Fibroblast of peridontal ligament (primary cell): ENCODE results near the gene WFDC6.

Experiments
- DNase-seq: peaks from one replicate; pipeline ENCODE4 v3.0.0-alpha.2; 2010; ENCODE audit errors: extremely low read depth

WFDC6 gene

GRCh38 chr20:45515147-45515913 lies 24.0 kb downstream of the WFDC6 start, which contains the start of gene SPINT3:
SPINT3 (minus strand) TSS chr20:45515622; CDS start chr20:45515608, 14 bp downstream.
- DNase-seq = no peak

- DNase-seq = peak; percentile 5
Observed at GRCh38 chr20:45510242-45510862, 28.9 kb downstream of the WFDC6 start.

GRCh38 chr20:45509091-45509490 lies 30.2 kb downstream of the WFDC6 start:
- DNase-seq = no peak

GRCh38 chr20:45508068-45508886 lies 31.0 kb downstream of the WFDC6 start:
- no peak for DNase-seq

- no peak for DNase-seq
Observed at GRCh38 chr20:45507011-45507820, 32.1 kb downstream of the WFDC6 start.

GRCh38 chr20:45506398-45506797 lies 32.9 kb downstream of the WFDC6 start:
- DNase-seq = no peak

GRCh38 chr20:45503403-45503802 lies 35.9 kb downstream of the WFDC6 start:
- DNase-seq = no peak

GRCh38 chr20:45502561-45502960 lies 36.7 kb downstream of the WFDC6 start:
- no peak for DNase-seq

- DNase-seq = no peak
Observed at GRCh38 chr20:45501600-45501999, 37.7 kb downstream of the WFDC6 start.

GRCh38 chr20:45500022-45500421 lies 39.3 kb downstream of the WFDC6 start:
- no peak for DNase-seq

GRCh38 chr20:45497971-45498494 lies 41.2 kb downstream of the WFDC6 start:
- DNase-seq = no peak

- DNase-seq = no peak
Observed at GRCh38 chr20:45496166-45496565, 43.1 kb downstream of the WFDC6 start.

- no peak for DNase-seq
Observed at GRCh38 chr20:45495501-45495941, 43.8 kb downstream of the WFDC6 start.

- DNase-seq = no peak
Observed at GRCh38 chr20:45489083-45489531, 50.2 kb downstream of the WFDC6 start.

GRCh38 chr20:45487231-45487635 lies 52.0 kb downstream of the WFDC6 start:
- DNase-seq = no peak

GRCh38 chr20:45485388-45485787 lies 53.9 kb downstream of the WFDC6 start:
- DNase-seq = no peak

GRCh38 chr20:45484676-45485075 lies 54.6 kb downstream of the WFDC6 start:
- no peak for DNase-seq
